SK-N-SH (cell line): ENCODE data around the gene ZDHHC14.

ENCODE experiments used
- CTCF ChIP-seq: fragments of 200-600 bp; sonication (generic); IDR thresholded peaks from 2 replicates; pipeline ENCODE4 v1.6.1; 2017; ENCODE audit warnings: antibody characterized with exemption, mild to moderate bottlenecking, moderate library complexity
- EP300 ChIP-seq, 2 experiments: IDR thresholded peaks; 2 replicates each; pipeline versions ENCODE4 v1.4.0 to v1.6.1; 2012; ENCODE audit warnings: borderline replicate concordance in 1 of 2, low read depth in 1 of 2, low read length in 1 of 2
- FOSL2 ChIP-seq: IDR thresholded peaks from 2 replicates; pipeline ENCODE4 v1.4.0; 2012; ENCODE audit warnings: low read depth, mild to moderate bottlenecking, moderate library complexity, borderline replicate concordance
- RCOR1 ChIP-seq: fragments of 150-350 bp; IDR thresholded peaks from 2 replicates; pipeline ENCODE4 v1.6.1; 2017; ENCODE audit warnings: antibody characterized with exemption, low read length
- SIN3A ChIP-seq: IDR thresholded peaks from 2 replicates; pipeline ENCODE4 v1.6.1; 2012; ENCODE audit warnings: low read depth, mild to moderate bottlenecking, low read length, moderate library complexity, borderline replicate concordance
- YY1 ChIP-seq: IDR thresholded peaks from 2 replicates; pipeline ENCODE4 v1.4.0; 2012; ENCODE audit warnings: low read depth, mild to moderate bottlenecking

GRCh38 chr6:157364705-157365104 is 16.3 kb upstream of the ZDHHC14 start:
- TF ChIP-seq SIN3A (no peak), YY1 (no peak), CTCF (no peak), EP300 (IDR thresholded peaks at IDR 0.05; ENCODE audit: borderline replicate concordance in 1 of 2, low read depth in 1 of 2, low read length in 1 of 2) (no peak), RCOR1 (no peak), FOSL2 (no peak)
